T-helper 1 cell treated with Interleukin-12 subunit alpha and Interleukin-12 subunit beta and Interleukin-4 antibody, amounts not matched to agents 30 ng/mL and 1 ng/mL, for 36 hours (primary cell): ENCODE data around the gene CCDC134. TPM values are rescaled to one million over a fixed set of nuclear protein-coding genes. Genes with fewer than 3 reads are reported as not detected.

ENCODE experiments used
- intact Hi-C: fragments of 100-400 bp; cut with micrococcal nuclease; formaldehyde crosslinking; loops from one replicate; pipeline ENCODE4 v1.15.1; 2024
- total RNA-seq: library from RNA; stranded (reverse); gene quantifications from 2 replicates; pipeline ENCODE4 v1.2.3, GENCODE V29; 2022

The CCDC134 gene
- 16.4 and 16.5 TPM in 2 replicates for total RNA-seq

DNA sequence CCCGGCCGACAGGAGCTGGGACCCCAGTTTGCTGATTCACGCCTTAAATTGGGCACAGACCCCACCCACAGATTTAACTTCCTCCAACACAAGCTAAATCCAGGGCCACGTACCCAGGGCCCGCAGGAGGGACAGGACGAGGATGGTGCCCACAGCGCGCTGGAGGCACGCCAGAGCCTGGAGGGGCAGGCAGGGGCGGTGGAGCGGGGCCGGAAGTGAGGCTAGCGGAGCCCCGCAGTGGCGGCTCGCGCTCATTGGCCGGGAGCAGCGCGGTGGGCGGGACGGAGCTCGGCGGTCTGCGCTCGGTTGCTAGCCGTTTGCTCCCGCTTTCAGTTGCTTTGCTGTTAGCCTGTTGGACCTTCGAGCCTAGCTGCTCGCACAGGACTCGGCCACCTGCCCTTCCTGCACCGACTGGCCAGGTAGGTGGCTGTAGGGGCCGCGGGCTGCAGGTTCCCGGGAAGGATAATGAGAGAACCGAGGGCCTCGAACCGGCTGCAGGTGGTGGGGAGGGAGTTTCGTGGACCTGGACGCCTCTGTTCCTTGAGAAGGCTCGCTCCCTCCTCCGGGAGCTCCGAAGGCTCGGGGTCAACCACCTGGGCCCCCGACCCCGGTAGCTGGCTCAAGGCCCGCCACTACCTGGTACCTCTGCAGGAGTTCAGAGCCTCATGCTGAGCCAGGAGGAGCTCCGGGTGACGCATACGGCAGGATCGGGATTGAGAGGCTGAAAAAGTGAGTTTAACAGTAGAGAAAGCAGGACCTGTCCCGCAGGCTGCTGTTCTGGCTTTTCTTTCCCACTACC is at the start of gene CCDC134:
CCDC134 (plus strand) TSS at position 332 of the 799 bp plus-strand sequence. CDS start 8,212 bp downstream, outside the sequence.
- intact Hi-C loops = loop anchor here (1.0 to 2.0 kb wide), 7 partner anchors 19 to 141 kb away; no protein-coding TSS in a partner anchor

- intact Hi-C loops = no loop called here
Measured at GRCh38 chr22:41752011-41752970, 48.2 kb upstream of the CCDC134 start.

DNA sequence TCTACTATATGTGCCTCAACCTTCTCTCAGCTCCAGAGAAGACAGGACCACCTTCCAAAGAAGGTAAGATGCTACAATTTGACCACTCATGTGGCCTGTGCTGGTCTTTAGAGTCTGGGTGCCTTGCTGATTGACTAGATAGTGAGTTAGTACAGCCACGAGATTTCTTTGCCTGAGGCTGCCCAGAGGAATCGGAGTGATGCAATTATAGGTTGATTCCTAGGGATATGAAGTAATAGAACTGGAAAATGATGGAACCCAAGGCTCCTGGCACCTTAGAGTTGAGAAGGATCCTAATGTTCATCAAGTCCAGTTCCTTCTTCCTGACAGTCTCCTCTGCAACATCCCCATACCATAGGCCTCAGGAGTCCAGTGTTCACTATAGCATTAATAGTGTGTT is 46.5 kb upstream of the CCDC134 start:
- intact Hi-C loops = no loop called here

GRCh38 chr22:41757502-41757901 is 43.0 kb upstream of the CCDC134 start:
- intact Hi-C loops = no loop called here

DNA sequence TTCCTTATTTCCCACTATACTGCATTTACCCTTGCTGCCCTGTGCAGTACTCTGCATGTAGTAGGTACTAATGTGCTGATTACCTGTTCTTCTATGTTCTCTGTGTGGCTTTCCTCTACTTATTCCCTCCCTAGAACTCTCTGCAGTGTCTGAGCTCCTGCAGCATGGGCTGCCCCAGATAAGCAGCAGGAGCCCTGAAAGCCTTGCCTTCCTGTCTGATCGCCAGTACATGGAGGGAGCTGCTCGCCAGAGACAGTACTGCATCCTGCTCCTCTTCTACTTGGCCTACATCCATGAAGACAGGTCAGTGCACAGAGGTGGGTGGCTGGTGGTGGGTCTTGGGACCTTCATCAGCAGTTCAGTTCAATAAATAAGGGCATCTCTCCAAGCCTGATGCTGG is 42.2 kb upstream of the CCDC134 start:
- intact Hi-C loops = no loop called here

DNA sequence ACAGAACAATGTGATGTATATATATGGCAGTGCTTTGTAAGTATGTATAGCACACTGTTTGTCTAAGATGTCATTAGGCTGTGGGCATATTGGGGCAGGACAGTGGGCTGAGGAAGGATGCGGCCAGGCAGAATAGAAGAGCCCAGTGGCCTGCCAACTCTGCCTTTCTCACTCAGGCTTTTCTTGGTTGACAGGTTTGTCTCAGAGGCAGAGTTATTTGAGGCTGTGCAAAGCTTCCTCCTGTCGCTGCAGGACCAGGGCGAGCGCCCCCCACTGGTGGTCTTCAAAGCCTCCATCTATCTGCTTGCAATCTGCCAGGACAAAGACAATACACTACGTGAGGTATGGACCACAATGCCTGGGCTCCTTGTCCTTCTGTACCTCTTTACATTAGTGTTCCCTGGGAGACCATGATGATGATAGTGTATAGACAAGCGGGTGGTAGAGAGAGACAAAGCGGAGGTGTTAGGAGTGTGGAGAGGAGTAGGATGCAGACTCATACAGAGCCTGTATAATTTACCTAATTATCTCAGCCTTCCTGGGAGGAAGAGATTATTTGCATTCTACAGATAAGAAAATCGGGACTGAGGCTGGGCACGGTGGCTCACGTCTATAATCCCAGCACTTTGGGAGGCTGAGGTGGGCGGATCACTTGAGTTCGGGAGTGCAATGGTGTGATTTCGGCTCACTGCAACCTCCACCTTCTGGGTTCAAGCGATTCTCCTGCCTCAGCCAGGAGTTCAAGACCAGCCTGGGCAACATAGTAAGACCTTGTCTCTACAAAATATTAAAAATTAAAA is 37.3 kb upstream of the CCDC134 start:
- intact Hi-C loops = no loop called here

DNA sequence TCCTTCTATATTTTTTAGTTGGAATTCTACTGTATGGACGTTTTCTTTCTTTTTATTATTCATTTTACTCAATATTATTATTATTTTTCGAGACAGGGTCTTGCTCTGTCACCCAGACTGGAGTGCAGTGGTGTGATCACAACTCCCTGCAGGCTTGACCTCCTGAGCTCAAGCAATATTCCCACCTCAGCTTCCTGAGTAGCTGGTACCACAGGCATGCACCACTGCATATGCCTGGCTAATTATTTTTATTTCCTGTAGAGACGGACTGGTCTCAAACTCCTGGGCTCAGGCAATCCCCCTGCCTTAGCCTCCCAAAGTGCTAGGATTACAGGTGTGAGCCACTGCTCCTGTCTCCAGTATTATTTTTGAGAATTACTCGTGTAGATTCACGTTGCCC is 34.0 kb upstream of the CCDC134 start:
- intact Hi-C loops = no loop called here

DNA sequence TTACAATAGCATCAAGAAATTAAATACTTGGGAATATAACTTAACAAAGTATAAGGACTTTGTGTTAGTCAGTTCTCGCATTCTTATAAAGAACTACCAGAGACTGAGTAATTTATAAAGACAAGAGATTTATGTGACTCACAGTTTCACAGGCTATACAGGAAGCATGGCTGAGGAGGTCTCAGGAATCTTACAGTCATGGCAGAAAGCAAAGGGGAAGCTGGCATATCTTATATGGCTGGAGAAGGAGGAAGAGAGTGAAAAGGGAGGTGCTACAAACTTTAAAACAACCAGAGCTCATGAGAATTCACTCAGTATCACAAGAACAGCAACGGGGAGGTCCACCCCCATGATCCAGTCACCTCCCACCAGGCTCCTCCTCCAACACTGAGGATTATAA is 32.0 kb upstream of the CCDC134 start:
- intact Hi-C loops = no loop called here

- intact Hi-C loops = no loop called here
Measured at GRCh38 chr22:41770715-41771468, 29.6 kb upstream of the CCDC134 start.

DNA sequence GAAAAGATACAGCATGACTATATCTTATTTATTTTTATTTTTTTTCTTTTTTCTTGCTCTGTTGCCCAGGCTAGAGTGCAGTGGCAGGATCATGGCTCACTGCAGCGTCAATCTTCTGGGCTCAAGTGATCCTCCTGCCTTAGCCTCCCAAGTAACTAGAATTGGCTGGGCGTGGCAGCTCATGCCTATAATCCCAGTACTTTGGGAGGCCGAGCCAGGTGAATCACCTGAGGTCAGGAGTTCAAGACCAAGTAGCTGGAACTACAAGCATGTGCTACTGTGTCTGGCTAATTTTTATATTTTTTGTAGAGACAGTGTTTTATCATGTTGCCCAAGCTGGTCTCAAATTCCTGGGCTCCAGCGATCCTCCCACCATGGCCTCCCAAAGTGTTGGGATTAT is 28.3 kb upstream of the CCDC134 start:
- intact Hi-C loops = no loop called here

DNA sequence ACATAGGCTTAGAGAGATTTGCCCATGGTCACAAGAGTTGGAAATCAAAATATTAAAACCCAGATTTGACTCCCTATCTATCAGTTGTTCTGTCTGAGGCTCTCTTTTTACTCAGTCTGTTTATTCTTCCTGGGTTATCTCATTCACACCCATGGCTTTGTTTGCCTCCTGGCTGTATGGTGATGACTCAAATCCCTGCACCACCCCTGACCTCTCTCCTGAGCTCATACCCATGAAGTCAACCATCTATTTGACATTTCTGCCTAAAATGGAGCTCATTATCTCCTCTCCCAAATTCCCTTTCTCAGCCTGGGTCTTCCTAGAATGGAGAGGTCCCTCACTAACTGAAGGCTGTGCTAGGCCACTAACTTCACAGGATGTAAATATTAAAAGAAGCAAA is 27.8 kb upstream of the CCDC134 start:
- intact Hi-C loops = no loop called here

DNA sequence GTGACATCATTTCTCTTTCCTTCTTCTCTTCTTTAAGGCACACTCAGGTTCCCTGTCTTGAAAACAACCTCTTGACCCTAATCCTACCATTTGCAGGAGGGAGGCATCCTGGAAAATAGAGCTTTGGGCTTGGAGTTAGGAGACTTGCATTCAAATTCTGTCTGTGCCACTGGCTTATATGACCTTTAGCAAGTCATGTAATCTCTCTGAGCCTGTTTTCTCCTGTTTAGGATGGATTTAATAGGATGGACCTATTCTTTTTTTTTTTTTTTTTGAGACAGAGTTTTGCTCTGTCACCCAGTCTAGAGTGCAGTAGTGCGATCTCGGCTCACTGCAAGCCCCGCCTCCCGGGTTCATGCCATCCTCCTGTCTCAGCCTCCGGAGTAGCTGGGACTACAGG is 25.1 kb upstream of the CCDC134 start:
- intact Hi-C loops = no loop called here

- intact Hi-C loops = no loop called here
Measured at GRCh38 chr22:41775976-41776375, 24.5 kb upstream of the CCDC134 start.

- intact Hi-C loops = no loop called here
Measured at GRCh38 chr22:41776381-41776780, 24.1 kb upstream of the CCDC134 start.

DNA sequence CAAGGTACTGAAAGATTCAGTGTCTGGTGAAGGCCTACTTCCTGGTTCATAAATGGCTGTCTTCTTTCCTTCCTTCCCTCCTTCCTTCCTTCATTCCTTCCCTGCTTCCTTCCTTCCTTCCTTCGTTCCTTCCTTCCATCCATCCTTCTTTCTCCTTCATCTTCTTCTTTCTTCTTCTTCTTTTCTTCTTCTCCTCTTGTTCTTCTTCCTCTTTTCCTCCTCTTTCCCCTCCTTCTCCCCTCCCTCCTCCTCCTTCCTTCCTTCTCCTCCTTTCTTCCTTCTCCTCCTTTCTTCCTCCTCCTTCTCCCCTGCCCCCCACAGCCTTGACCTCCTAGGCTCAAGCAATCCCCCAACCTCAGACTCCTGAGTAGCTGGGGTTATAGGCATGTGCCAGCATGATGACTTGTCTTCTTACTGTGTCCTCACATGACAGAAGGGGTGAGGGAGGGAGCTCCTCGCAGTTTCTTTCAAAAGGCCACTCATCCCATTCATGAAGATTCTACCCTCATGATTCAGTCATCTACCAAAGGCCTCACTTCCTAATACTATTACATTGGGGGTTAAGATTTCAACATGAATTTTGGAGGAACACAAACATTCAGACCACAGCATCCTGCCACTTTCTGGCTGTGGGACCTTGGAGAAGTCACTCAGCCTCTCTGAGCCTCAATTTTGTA is 22.6 kb upstream of the CCDC134 start:
- intact Hi-C loops = no loop called here

GRCh38 chr22:41779929-41780505 is 20.5 kb upstream of the CCDC134 start:
- intact Hi-C loops = loop anchor here (2.0 to 5.0 kb wide), 5 partner anchors 33 to 587 kb away; partner anchors contain the start of genes NDUFA6 and SNU13

GRCh38 chr22:41780746-41781505 is 19.6 kb upstream of the CCDC134 start:
- intact Hi-C loops = loop anchor here (1.0 to 5.0 kb wide), 12 partner anchors 19 to 656 kb away; partner anchors contain the start of genes CCDC134, NDUFA6 and SNU13

DNA sequence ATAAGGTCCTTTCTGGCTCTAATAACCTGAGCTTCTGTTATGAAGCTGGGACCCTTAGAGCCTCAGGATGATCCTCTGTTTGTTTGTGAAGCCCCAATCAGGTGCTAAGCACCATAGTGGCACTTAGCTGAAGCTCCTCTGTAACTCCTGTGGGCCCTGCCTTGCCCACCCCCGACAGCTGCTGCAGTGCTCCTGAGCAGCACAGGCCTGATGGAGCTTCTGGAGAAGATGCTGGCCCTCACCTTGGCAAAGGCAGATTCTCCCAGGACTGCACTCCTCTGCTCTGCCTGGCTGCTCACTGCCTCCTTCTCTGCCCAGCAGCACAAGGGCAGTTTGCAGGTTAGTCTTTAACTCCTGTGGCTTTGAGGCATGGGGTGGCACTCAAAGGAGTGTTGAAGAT is 19.0 kb upstream of the CCDC134 start:
- intact Hi-C loops = loop anchor here (1.0 to 5.0 kb wide), 12 partner anchors 19 to 656 kb away; partner anchors contain the start of genes CCDC134, NDUFA6 and SNU13
